HG02943 (cell line): ENCODE results near the gene PNMA8B.

Experiments used
- ATAC-seq: cut with Tn5 transposase; IDR thresholded peaks from one replicate; pipeline ENCODE4 v1.9.1; 2021; ENCODE audit warnings: mild to moderate bottlenecking, low read depth, moderate library complexity; ENCODE audit not compliant: unreplicated experiment

Gene PNMA8B

DNA sequence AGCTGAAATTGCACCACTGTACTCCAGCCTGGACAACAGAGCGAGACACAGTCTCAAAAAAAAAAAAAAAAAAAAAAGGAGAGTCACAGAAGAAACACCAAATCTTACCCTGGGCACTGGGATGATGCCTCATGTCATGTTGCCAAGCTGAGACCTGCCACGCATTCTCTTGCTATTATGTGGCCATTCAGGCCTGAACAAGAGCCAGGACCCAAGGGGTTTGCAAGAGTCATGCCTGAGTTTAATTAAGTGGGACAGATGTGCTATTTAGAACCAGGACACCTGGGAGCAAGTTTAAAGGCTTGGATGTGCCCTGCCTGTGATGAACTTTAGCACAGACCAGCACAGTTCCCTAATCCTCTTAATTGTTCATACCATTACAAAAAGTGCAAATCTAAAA, 34.1 kb downstream of the PNMA8B start:
- no peak for ATAC-seq

- ATAC-seq = no peak
Observed at GRCh38 chr19:46460981-46461380, 34.7 kb downstream of the PNMA8B start.

- no peak for ATAC-seq
Observed at GRCh38 chr19:46460055-46460454, 35.6 kb downstream of the PNMA8B start.

DNA sequence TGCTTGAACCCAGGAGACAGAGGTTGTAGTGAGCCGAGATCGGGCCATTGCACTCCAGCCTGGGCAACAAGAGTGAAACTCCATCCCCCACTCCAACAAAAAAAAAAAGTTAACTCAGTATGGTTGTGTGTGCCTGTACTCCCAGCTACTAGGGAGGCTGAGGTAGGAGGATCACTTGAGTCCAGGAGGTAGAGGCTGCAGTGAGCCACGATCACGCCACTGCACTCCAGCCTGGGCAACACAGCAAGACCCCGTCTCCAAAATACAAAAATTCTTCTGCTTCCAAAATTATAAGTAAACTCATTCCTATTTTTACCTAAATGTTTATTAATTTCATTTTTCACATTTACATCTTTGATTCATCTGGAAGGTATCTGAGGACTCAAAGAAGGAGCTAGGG, 38.7 kb downstream of the PNMA8B start:
- no peak for ATAC-seq

- no peak for ATAC-seq
Observed at GRCh38 chr19:46454244-46454643, 41.4 kb downstream of the PNMA8B start.

DNA sequence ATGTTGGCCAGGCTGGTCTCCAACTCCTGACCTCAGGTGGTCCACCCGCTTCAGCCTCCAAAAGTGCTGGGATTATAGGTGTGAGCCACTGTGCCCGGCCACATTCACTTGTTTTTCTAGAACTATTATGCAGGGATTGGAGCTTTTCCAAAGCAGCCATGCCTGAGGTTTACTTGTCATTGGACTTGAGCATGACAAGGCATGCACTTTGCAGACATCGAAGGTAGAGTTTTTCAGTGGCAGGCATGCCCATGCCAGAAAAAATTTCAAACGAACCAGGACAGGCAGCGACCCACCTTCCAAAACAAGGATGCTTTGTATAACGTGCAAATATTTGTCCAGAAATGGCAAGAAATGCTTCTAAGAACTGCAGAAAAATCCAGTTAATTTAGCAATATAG, 42.0 kb downstream of the PNMA8B start:
- no peak for ATAC-seq

DNA sequence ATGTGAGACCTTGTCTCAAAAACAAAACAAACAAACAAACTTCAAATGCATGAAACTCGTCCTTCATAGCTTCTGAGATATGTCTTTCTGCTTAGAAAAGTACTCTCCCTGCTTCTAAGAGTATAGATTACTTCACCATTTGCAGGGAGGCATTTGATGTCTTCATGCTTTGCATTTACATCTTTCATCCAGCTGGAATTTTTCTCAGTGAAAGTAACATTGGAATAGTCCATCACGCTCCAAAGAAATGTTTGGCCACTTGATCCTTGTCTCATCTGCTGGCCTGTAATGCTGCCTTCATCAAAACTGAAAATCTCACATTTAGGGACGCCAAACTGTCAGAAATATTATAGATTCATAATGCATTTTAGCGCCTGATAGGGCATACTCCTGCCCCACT, 43.5 kb downstream of the PNMA8B start:
- no peak for ATAC-seq

- no peak for ATAC-seq
Observed at GRCh38 chr19:46451352-46451751, 44.3 kb downstream of the PNMA8B start.

DNA sequence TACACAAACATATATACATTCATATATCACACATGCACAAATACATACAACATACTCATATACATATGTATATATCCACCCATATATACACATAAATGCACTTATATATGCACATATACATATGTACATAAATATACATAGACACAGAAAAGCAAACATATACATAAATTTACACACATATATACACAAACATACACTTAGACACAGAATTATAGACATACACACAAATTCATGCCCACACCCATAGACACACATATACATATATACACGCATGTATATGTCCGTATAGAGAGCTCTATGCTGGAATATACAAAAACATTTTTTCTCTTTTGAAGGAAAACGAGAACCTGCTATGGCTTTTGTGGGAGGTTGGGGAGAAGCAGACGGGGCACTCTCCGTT, 44.9 kb downstream of the PNMA8B start:
- ATAC-seq = no peak

DNA sequence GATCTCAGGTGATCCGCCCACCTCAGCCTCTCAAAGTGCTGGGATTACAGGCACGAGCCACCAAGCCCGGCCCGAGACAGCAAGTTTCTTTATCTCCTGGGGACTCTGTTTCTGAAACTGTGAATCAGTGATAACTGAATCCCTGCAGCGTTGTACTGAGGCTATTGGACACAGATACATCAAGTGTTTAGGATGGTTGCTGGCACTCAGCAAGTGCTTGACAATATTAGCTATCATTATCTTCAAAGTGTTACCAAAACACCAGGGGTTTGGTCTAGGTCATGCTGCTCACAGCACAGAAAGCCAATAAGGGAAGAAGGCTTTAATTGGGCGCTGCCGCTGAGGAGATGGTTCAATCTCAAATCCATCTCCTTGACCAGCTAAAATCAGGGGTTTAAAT, 46.4 kb downstream of the PNMA8B start:
- no peak for ATAC-seq

GRCh38 chr19:46448601-46449000, 47.1 kb downstream of the PNMA8B start:
- no peak for ATAC-seq

DNA sequence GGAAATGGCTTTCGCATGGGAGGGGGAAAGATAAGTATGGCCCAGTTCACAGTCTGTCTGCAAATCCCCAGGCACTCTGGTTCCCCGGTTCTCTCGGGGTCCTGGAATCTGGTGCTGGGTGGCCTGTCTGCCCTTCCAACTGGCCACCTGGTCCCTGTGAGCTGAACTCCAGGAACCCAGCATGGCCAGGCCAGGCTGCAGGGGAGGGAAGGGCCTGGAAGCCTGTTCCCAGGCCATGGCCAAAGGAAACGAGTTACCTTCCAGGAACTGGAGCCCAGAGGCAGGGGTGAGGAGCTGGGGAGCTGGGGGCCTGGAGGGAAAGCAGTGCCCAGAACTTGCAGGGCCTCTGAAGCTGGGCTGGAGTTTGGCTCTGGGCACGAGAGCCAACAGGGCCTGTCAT, 47.8 kb downstream of the PNMA8B start:
- ATAC-seq = no peak

- ATAC-seq = no peak
Observed at GRCh38 chr19:46447006-46447405, 48.7 kb downstream of the PNMA8B start.

- ATAC-seq = no peak
Observed at GRCh38 chr19:46446021-46446420, 49.6 kb downstream of the PNMA8B start.

DNA sequence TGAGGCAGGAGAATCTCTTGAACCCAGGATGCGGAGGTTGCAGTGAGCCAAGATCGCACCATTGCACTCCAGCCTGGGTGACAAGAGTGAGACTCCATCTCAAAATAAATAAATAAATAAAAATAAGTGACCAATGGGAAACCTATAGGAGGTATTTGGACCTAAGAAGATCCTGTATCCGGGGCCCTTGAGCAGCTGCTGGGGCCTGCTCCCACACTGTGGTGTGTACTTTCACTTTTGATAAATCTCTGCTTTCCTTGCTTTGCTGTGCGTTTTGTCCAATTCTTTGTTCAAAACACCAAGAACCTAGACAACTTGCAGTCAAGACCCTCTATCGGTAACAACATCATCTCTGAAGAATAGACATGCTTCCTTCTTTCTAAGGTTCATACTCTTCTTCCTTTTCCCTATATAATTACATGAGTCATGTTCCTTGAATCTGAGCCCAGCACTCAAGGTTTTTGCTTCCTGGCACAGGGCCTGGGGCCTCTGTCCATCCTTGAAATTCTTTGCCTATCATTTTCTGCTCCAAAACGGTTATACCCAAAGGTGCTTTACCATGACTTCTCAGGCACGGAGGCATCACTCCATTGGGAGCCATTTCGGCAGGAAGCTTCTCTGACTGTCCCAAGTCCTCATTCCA, 52.7 kb downstream of the PNMA8B start:
- ATAC-seq = no peak

DNA sequence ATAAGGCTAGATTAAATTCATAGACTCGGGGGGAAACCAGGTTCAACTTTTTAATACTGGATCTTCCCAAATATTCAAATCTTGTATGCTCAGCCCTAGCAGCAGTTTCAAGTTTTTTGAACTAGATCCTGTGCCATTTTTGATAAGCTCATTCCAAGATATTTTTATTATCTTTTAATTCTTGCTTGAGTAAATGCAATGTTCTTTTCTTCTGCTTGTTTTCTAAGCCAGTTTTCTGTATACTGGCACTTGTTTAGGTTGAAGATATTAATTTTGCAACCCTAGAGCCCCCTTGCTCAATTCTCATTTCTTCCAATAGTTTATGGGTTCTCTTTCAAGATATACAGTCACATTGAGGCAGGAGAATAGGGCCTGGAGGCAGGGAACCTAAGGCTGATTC, 53.8 kb downstream of the PNMA8B start:
- ATAC-seq = no peak
